ENCODE results near the gene AOPEP. TPM values are rescaled to one million over a fixed set of nuclear protein-coding genes. Genes with fewer than 3 reads are reported as not detected.

AOPEP gene
- total and polyA plus RNA-seq, 2 of the 13 experiments (the other 11 are each of a cell fraction or from before 2014, with no cell fraction given) = 22.2 to 41.6 TPM

- no peak for TF ChIP-seq ZNF549 (CRISPR knock-in tag; IDR thresholded peaks at IDR 0.05)
These were observed 19.5 kb downstream of the AOPEP start (continued) for GRCh38 chr9:94745806-94746540.

GRCh38 chr9:94746541-94747370, 20.3 kb downstream of the AOPEP start:
- Histone ChIP-seq H3K4me3 (replicated peaks in 1 of 3; ENCODE audit: insufficient read depth in 1 of 3, low read depth in 2 of 3, low read length in 3 of 3) (peak overlapping the region in 1 of 3 experiments; percentile 1; a peak in 2 of 6 replicates), H3K4me2 (ENCODE audit: low read depth, low read length) (peak overlapping the region; percentile 51), H3K27ac (ENCODE audit: extremely low read length, insufficient read depth, low read length) (peak overlapping the region; percentile 49), H4K20me1 (ENCODE audit: insufficient read depth, low read length) (no peaks in the 10 kb centered on the region), H2AFZ (ENCODE audit: low read length) (no peak overlapping the region), H3K9ac (ENCODE audit: insufficient read depth, low read depth, low read length) (no peak overlapping the region), H3K36me3 (replicated peaks in 1 of 2; ENCODE audit: control insufficient read depth in 1 of 2, insufficient read depth in 2 of 2, low read length in 2 of 2) (peaks cover 0 to 9% of the 10 kb centered on the region in 2 experiments; a peak in 2 of 5 replicates), H3K27me3 (ENCODE audit: control insufficient read depth in 1 of 2, insufficient read depth in 2 of 2, low read length in 2 of 2) (no peaks in the 10 kb centered on the region), H3K4me1 (ENCODE audit: insufficient read depth, low read length) (peaks cover 25% of the 10 kb centered on the region), H3K79me2 (ENCODE audit: insufficient read depth, low read length) (no peaks in the 10 kb centered on the region), H3K9me3 (ENCODE audit: low read length) (peaks cover 5% of the 10 kb centered on the region)
- FAIRE-seq (peak; percentile 36), ATAC-seq (peak; percentile 68), DNase-seq (ENCODE audit: low spot score) (peak; percentile 40)
- no TSS peak for BruUV-seq (replicated peaks)
- in situ Hi-C loops (cut with HindIII; ENCODE audit: extremely low pct_ligation_motif_present, low pct_unique_long_range_greater_than_20kb) (no loop called here), intact Hi-C loops (cut with micrococcal nuclease; ENCODE audit: unreplicated experiment) (no loop called here)
- ChIA-PET CTCF (ENCODE audit: low intra/inter-chr PET ratio, low total read pairs) (no interaction called here), POLR2A (no interaction called here)
- 36% methylated on average over 4 of the region's 4 CpGs for WGBS (ENCODE audit: low lambda C conversion rate)
- TF ChIP-seq ZBTB20 (CRISPR knock-in tag; IDR thresholded peaks at IDR 0.05; ENCODE audit: borderline replicate concordance, low read depth) (no peak), ZKSCAN1 (IDR thresholded peaks at IDR 0.05; ENCODE audit: low read length) (no peak), DNMT3B (CRISPR knock-in tag; conservative IDR thresholded peaks at IDR 0.05) (no peak), ZNF597 (CRISPR knock-in tag; IDR thresholded peaks at IDR 0.05) (no peak), FOXA3 (CRISPR knock-in tag; IDR thresholded peaks at IDR 0.05) (peak; percentile 41), TBX2 (CRISPR knock-in tag; IDR thresholded peaks at IDR 0.05; ENCODE audit: borderline replicate concordance) (peak; percentile 95), PAXIP1 (CRISPR knock-in tag; conservative IDR thresholded peaks at IDR 0.05) (peak; percentile 53), ZNF609 (CRISPR knock-in tag; IDR thresholded peaks at IDR 0.05; ENCODE audit: borderline replicate concordance) (peak; percentile 62; the same call in 1 of the 2 replicates)
